Activated effector memory CD4-positive, alpha-beta T cell treated with anti-CD3 and anti-CD28 coated beads, Interleukin-2, amount 50 U/mL, for 16 hours (primary cell): ENCODE data around the gene EFCAB11.
"Not testable (repeated sequence)": the region's sequence is repeated elsewhere in the genome, so short reads cannot be mapped to it uniquely, and the experiment has no call there.

Experiments
- DNase-seq: peaks from one replicate; pipeline ENCODE4 v3.0.0-alpha.2; 2020

EFCAB11 gene

DNA sequence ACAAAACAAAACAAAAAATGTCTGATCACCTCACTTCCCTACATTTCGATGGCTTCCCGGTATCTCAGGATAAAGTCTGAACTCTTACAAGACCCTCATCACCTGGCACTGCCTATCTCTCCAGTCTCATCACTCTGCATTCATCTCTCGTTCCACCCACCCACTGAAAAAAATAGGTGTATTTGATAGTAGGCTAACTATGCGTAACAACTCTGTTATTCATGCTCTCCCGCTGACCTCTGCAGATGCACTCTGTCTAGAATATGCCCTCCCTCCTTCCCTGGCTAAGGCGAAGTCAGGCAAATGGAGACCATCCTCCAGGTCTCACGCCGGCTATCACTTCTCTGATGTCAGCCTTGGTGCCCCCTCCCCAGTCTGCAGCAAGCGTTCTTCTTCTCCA, 44.9 kb downstream of the EFCAB11 start:
- DNase-seq: no peak

DNA sequence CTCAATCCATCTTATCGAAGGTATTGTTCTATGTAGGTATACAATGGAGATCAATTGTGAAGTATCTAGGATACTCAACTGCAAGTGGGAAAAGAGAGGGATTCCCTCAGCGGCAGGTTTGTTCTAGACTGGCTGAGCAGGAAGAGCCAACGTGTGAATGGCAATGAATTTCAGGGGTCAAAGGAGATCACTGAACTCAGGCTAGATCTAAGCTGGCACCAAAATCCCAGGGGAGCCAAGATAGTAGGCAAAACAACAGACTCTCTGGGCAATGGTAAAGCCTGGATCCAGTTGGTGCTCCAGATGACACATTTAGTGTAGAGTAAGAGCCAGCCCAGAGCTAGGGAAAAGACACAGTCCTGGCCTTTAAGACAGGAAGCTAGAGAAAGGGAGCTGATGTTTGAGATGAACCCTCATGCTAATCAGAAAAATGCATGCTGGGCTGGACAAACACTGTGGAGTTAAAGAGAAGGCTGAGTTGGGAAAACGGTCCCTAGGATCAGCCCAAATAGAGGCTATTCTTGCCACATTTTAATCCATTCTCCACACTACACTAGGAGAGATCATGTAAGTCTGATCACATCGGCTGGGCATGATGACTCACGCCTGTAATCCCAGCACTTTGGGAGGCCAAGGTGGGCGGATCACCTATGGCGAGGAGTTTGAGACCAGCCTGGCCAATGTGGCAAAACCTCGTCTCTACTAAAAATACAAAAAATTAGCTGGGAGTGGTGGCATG, 45.6 kb downstream of the EFCAB11 start:
- DNase-seq: no peak

DNA sequence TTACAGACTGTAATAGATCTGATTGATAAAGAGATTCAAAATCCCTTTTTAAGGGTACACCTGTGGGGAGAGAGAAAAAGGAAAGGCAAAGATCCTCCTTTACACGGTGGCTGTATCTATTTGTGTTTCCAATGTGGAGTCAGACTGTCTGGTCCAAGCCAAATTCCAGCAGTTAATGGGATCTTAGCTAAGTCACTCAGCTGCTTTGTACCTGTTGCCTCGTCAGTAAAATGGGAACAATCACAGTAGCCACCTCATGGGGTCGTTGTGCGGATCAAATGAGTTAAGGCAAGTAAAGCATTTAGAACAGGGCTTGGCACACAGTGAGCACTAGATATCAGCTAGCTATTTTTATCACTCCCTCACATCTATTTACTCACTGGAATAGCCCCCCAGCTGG, 46.9 kb downstream of the EFCAB11 start:
- DNase-seq: no peak

DNA sequence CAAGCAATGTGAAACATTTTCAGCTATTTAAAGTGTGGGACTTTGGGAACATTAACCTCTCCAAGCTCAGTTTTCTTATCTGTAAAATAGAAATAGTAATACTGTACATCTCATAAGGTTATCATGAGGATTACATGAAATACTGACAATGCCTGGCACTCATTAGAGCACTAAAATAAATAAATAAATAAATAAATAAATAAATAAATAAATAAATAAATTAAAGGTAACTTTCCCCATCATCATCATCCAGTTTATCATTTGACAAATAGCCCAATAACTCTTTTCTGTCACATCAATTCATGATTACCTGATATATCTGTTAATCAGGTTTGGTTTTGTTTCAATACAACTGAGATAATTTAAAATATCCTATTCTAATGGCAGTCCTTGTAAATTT, 48.5 kb downstream of the EFCAB11 start:
- no peak for DNase-seq

DNA sequence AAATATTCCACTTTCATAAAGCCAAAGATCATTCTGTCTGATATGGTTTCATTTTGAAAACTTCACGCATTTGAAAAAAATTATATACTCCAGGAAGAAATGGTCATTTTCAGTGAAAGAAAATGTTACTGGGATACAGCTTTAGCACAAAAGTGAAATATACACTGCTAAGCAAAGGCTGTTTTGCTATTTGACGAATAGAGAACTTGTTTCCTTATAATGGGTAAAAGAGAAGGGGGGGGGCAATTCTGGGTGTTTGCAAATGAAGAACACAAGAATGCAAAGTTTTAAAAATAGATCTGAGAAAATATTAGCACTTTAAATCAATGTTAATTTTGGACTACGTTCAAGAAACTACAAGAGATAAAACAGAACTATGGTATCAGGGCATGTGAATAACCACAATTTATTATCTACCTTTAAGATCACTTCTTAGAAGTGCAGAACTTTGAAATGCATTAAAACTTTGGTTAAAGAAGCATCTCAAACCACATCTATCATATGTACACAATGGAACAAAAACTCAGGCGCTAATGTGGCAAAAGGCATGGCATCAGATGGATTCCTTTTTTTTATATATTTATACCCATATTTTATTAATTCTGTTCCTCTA, 51.1 kb downstream of the EFCAB11 start:
- DNase-seq: no peak

DNA sequence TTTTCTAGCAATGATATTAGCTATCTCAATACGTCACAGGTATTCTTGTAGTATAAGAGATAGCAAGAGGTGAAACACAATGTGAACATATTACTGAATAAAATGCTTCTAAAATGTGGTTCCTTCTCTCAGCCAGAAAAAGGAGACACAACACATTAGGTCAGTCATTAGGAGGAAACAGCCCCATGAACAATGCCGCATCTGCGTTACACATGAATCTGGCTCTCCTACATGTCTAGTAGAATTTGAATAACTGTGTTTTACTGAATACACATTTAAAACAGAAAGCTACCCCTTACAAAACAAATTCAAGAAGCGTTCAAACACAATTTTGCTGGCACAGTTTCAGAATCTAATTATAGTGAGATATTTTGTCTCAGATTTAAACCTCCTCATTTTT, 51.6 kb downstream of the EFCAB11 start:
- no peak for DNase-seq

DNA sequence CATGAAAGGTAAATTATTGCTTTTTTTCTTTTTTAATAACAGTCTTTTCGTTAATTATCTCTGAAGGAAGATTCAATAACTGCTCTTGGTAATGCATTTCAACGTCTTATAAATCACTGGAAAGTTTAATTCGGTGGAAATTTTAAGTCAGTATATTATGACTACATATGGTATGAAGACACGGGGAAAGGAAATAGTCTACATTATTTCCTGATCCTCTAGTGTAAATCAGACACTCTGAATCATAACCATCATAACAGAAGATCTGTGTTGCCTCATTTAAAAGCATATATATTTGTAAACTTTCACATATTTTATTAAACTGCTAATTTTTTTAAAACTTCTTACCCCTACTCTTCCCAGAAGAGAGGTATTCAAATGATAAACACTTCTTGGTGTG, 53.7 kb downstream of the EFCAB11 start:
- no peak for DNase-seq

DNA sequence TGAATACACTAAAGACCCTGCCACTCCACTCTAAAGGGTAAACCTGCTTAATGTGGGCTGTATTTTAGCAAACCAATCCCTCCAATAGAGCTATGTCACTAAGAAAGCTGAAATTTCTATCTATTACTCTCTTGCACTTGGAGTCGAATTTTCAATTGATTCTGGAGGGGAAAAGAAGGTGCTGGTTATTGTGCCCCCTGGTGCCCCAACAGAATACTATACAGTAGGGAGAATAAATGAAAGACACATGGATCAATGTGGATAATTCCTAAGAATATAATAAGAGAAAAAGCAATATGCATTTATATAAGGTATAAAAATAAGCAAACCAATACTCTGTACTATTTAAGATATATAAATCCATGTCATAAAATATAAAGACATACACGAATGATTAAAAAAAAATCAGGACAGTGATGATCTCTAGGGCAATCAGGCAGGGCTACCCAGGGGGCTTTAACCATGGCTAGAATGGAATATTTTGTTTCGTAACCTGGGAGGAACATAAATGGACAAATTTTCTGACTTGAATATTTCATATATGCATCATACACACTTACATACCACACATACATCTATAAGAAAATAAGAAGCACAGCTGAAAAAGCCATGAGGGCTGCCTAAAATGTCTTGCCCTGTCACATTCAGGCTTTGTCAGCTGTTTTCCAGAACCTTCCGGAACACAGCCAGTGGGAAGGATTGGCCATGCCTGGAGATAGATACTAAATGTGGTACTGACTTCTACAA, 54.4 kb downstream of the EFCAB11 start:
- DNase-seq: no peak

DNA sequence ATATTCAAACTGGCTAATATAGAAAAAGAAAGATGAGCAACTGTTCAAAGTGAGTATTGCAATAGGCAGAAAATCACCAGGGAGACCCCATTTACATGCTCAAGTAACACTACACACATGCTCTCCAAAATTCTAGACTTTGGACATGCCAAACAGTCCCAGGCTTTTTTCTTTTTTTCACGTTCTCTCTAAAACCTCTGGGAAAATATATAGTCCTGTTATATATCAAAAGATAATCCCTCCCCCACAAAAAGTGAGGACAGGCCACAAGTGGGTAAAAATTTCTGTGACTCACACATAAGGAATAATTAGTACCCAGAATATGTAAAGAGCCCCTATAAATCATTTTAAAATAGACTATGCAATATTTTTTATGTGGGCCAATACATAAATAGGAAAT, 55.2 kb downstream of the EFCAB11 start:
- DNase-seq: no peak

DNA sequence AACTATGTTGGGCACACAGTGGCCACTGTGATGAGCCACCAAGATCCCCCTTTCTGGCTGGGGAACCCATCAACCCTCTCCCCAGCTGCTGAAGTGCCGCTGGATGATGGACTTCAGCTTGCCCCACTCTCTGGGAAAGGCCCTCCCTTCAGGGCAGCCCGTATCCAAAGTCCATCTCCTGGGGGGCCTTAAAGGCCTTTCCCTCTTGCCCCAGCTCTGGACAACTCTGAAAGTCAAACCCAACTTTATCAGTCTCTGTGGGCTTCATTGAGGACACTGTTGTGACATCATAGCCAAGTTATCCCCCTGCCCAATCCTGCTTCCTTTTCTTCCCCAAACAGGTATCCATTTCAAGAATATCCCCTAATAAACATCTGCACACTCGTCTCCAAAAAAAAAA, 61.1 kb downstream of the EFCAB11 start:
- DNase-seq: not testable (repeated sequence)

DNA sequence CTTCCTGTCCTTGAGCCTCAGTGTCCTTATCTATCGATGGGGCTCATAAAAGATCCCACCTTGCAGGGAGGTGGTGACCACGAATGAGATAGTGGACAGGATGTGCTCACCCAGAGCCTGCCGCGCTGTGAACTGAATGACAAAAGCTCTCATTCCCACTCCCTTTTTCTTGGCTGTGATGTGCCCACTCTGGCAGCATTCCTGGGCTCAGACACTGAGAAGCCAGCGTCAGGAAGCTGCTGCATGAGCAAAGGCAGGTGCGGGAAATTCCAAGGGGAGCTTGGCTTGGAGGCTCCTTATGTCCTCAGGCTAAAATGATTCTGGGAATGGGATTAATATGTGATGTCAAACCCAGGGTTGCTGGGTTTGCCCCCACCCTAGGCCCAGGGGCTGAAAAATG, 61.6 kb downstream of the EFCAB11 start:
- DNase-seq: no peak

DNA sequence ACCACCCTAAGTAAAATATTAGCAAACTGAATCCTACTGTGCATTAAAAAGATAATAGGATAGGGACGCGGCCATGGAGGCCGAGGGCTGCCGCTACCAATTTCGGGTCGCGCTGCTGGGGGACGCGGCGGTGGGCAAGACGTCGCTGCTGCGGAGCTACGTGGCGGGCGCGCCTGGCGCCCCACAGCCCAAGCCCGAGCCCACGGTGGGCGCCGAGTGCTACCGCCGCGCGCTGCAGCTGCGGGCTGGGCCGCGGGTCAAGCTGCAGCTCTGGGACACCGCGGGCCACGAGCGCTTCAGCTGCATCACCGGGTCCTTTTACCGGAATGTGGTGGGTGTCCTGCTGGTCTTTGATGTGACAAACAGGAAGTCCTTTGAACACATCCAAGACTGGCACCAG, 62.8 kb downstream of the EFCAB11 start:
- DNase-seq: not testable (repeated sequence)

DNA sequence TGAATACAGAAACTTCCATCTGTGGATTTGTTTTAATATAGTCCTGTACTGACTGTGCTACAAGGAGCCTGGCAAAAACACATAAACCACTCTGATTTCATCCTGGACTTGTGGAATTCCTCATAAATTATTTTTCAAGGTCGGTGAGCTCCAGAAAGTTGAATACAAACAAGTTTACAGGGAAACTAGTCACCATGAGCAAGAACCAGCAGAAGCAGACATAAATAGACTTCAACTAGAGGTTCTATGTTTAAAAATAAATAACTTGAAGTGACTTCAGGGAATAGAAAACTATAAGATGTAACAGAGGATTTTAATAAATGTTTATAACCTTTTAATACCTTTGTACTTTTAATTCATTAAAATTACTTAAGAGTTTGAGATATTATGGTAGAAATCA, 63.5 kb downstream of the EFCAB11 start:
- no peak for DNase-seq

DNA sequence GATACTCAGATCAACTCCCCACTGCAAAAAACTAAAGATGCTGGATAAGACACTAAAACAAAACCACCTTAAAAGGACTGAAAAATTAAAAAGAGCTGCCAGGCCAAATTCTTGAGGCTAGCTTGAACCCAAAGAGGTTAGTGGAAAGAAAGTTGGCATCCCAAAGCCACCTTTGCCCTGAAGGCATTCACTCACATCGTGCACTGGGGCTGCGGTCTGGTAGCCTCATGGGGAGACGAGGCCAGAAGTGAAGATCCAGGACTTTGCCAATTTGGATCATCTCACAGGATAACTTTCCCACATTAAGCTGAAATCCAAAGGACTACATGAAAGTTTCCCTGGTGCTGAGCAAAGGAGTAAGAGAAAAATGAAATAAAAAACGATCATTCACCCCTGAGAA, 63.9 kb downstream of the EFCAB11 start:
- no peak for DNase-seq

DNA sequence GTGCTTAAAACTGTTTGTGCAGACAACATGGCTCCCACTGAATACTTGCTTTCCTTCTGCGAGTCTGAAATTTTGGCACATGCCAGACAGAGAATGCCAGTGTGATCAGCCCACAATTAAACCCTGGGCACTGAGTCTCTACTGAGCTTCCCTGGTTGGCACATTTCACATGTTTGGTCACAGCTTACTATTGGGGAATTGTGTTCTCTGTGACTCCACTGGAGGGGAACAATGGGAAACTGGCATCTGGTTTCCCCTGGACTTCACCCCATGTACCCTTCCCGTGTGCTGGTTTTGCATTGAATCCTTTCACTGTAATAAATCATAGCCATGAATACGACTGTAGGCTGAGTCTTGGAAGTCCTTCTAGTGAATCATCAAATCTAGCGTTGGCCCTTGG, 64.9 kb downstream of the EFCAB11 start:
- DNase-seq: no peak

DNA sequence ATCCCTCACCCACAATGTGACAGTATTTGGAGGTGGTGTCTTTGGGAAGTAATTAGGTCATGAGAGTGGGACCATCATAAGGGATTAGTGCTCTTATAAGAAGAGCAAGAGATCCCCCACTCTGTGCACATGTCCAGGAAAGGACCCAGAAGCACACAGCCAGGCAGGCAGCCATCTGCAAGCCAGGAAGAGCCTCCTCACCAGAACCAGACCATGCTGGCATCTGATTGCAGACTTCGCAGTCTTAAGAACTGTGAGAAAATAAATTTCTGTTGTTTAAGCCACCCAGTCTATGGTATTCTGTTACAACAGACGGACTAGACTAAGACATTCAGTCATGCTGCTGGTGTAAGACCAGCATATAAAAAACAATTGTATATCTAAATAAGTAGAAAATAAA, 69.8 kb downstream of the EFCAB11 start:
- DNase-seq: no peak

DNA sequence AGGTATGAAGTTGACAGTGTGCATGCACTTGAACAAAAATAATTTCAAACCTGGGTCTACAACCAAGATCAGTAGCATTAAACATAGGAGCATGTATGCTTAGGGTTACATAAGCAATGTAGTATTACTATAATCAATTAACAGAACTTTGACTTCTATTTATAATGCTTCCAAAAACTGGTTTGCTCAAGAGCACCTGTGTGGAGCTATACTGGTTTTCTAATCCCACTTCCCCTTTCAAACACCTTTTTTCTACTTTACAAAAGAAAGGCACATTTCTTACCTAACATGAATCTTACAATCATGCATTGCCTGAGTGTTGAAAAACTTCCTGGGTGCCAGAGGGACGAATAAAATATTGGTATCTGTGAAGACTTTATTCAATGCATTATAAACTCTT, 72.7 kb downstream of the EFCAB11 start:
- no peak for DNase-seq

DNA sequence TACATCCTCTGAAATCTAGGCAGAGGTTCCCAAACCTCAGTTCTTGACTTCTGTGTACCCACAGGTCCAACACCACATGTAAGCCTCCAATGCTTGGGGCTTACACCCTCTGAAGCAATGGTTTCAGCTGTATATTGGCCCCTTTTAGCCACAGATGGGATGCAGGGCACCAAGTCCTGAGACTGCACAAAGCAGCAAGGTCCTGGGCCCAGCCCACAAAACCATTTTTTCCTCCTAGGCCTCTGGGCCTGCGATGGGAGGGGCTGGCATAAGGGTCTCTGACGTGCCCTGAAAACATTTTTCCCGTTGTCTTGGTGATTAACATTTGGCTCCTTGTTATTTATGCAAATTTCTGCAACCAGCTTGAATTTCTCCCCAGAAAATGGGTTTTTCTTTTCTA, 80.4 kb downstream of the EFCAB11 start:
- not testable (repeated sequence) for DNase-seq

DNA sequence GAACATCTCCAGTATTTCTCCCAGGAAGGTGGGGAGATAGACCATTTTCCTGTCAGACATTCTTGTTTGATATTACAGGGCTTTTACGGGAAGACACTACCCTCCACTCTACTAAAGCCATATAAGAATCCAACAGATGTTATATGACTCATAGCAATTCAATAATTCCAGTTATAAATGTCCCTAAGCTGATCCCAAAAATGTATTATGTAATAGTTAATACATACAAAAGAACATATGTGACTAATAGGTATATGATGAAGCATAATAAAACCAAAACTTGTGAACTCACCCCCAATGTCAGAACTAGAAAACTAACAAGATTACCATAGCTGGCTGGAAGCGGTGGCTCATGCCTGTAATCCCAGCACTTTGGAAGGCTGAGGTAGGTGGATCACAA, 84.2 kb downstream of the EFCAB11 start:
- no peak for DNase-seq

DNA sequence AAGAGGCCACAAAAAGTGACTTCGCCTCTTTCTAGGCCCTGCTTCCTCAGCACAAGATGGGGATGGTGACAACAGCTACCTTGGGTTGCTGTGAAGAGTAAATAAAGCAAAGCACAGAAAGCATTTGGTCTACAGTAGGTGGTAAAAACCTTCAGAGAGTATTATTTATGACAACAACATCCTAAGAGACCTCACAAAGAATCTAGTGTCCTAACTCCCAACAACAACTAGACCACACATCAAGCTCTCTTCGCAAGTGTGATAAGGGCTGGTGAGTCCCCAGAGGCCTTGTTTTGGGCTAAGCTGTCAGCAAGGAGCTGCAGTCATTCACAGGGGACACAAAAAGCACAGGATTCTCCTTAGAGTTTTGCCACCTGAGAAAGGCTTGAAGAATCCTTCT, 84.9 kb downstream of the EFCAB11 start:
- DNase-seq: no peak

DNA sequence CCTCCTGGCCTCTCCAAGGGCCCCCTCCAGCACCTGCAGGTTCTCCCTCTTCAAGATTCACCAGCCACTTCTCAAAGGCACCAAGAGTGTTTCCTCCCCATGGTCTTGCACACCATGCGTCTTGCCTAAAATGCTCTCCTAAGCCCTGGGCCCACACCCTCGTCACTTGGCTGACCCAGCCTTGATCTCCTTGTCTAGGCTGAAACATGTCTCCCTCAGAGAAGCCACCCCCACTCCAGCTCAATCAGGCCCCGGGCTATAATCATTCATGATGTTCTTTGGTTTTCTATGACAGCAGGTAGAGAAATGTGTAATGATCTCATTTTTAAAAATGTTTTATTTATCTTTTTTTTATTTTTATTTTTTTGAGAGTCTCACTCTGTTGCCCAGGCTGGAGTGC, 88.1 kb downstream of the EFCAB11 start:
- DNase-seq: no peak

DNA sequence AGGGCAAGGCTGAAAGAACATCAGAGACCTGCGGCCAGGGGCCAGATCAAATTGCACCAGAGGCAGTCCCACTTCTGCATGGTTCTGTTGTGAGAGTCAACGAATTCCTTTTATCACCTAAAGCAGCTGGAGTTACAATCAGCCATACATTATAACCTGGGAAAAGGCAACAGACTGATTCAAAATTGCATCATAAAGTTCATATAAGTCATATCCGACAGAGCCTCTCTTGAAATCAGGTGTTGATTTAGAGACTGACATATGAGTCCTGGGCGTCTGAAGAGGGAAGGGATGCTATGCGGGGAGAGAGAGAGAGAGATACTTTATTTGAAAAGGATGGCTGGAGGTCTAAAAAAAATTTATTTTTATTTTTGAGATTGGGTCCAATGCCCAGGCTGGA, 89.4 kb downstream of the EFCAB11 start:
- no peak for DNase-seq

DNA sequence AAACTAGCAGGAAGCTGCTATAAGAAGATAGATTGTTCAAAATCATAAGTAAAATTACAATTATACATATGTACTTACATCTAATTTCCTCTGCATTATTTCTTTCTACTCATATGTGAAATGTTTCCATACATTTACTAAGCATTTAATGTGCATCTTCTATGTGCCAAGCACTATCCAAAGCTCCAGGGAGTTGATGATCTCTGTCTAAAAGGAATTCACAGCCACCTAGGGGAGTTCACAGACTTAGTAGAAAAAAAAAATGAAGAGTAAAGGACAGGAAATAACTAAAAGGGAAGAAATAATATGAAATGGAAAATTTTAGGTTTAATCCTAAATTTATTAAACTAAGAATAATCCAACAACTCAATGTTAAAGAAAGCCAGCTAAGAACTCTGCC, 91.7 kb downstream of the EFCAB11 start:
- DNase-seq: no peak

DNA sequence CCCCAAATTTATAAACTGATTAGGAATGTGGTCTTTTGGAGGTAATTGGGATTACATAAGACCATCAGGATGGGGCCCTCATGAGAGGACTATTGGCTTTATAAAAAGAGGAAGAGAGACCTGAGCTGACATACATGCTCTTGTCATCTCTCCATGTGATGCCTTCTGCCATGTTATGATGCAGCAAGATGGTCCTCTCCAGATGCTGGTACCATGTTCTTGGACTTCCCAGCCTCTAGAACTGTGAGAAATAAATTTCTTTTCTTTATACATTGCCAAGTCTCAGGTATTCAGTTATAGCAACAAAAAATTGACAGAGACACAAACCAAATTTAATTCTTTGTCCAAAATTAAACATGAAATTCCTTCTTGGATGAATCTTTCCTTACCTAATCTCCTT, 92.9 kb downstream of the EFCAB11 start:
- DNase-seq: no peak
